GM18519 (cell line): ENCODE results near the gene MTMR3.
A peak's percentile ranks its signal among the peaks of the same experiment; 100 is the strongest.
"Not testable (repeated sequence)": the region's sequence is repeated elsewhere in the genome, so short reads cannot be mapped to it uniquely, and the experiment has no call there.

Experiments used
- ATAC-seq: cut with Tn5 transposase; IDR thresholded peaks from one replicate; pipeline ENCODE4 v1.9.1; 2021; ENCODE audit warnings: mild to moderate bottlenecking, moderate library complexity; ENCODE audit not compliant: unreplicated experiment, low FRiP score

MTMR3 gene

GRCh38 chr22:29883045-29883774 lies at the start of gene MTMR3:
Gene MTMR3 (plus strand): TSS chr22:29883174. CDS start chr22:29971060, 87,886 bp downstream.
- ATAC-seq = no peak

- no peak for ATAC-seq
These were observed 49.5 kb upstream of the MTMR3 start for GRCh38 chr22:29833392-29833965.

GRCh38 chr22:29834046-29834445 lies 48.9 kb upstream of the MTMR3 start:
- ATAC-seq = no peak

- ATAC-seq = not testable (repeated sequence)
These were observed 46.1 kb upstream of the MTMR3 start for GRCh38 chr22:29836791-29837370.

- ATAC-seq = peak; percentile 67
These were observed 45.0 kb upstream of the MTMR3 start, which contains the start of gene ASCC2 for GRCh38 chr22:29837741-29838598. Gene ASCC2 (minus strand): TSS chr22:29838274. CDS start chr22:29832325, 5,949 bp downstream.

- no peak for ATAC-seq
These were observed 44.4 kb upstream of the MTMR3 start for GRCh38 chr22:29838599-29838956.

GRCh38 chr22:29839039-29839438 lies 43.9 kb upstream of the MTMR3 start:
- ATAC-seq = no peak

GRCh38 chr22:29840498-29840897 lies 42.5 kb upstream of the MTMR3 start:
- ATAC-seq = no peak

GRCh38 chr22:29842172-29842571 lies 40.8 kb upstream of the MTMR3 start:
- ATAC-seq = no peak

GRCh38 chr22:29842740-29843139 lies 40.2 kb upstream of the MTMR3 start:
- no peak for ATAC-seq

GRCh38 chr22:29846290-29846689 lies 36.7 kb upstream of the MTMR3 start:
- no peak for ATAC-seq

GRCh38 chr22:29848111-29848510 lies 34.9 kb upstream of the MTMR3 start:
- no peak for ATAC-seq

GRCh38 chr22:29854432-29854831 lies 28.5 kb upstream of the MTMR3 start:
- no peak for ATAC-seq

GRCh38 chr22:29855611-29856181 lies 27.3 kb upstream of the MTMR3 start:
- ATAC-seq = no peak

- no peak for ATAC-seq
These were observed 26.5 kb upstream of the MTMR3 start for GRCh38 chr22:29856496-29856895.

- not testable (repeated sequence) for ATAC-seq
These were observed 23.9 kb upstream of the MTMR3 start for GRCh38 chr22:29859030-29859429.

- ATAC-seq = no peak
These were observed 22.8 kb upstream of the MTMR3 start for GRCh38 chr22:29860006-29860766.

- ATAC-seq = no peak
These were observed 21.2 kb upstream of the MTMR3 start for GRCh38 chr22:29861672-29862297.

GRCh38 chr22:29865572-29865971 lies 17.4 kb upstream of the MTMR3 start:
- ATAC-seq = not testable (repeated sequence)
